Activated T-cell treated with anti-CD3 and anti-CD28 coated beads, Interleukin-2, amount 50 U/mL, for 48 hours (primary cell): ENCODE data around the gene TBCD.
"Not testable (repeated sequence)": the region's sequence is repeated elsewhere in the genome, so short reads cannot be mapped to it uniquely, and the experiment has no call there.

Experiments
- DNase-seq, 2 experiments: peaks; one replicate each; pipeline ENCODE4 v3.0.0-alpha.2; 2020

TBCD gene

DNA sequence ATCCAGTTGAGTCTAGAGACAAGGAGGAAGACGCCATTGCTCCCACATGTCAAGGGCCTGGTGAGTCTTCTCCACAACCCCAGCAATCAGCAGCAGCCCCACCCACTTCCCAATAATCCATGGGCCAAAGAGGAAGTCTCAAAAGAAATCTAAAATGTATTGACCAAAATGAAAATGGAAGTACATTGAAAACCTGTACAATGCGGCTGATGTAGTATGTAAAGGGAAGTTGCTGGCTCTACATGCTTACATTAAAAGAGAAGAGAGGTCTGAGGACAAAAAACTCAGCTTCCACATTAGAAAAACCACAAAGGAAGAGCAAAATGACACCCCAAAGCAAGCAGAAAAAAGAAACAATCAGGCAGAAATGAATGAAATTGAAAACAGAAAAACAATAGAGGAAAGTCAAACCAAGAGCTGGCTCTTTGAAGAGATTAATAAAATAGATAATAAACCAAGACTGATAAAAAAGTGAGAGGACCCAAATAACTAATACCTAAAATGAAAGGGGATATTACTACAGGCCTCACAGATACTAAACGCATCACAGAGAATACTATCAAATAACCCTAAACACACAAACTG, 227.0 kb downstream of the TBCD start:
- no peak for DNase-seq

DNA sequence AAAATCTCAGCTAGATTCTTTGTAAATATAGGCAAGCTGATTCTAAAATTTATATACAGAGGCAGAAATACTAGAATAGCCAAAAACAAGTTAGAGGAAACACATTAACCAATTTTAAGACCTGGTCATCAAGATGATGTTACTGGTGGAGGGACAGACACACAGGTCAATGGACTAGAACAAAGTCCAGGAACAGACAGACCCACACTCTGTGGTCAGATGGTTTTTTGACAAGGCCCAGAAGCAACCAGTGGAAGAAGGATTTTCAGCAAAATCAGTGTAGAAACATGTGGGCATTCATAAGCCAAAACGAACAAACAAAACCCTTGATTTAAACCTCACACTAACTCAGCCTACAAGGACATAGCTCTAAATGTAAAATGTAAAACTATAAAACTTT, 227.9 kb downstream of the TBCD start:
- DNase-seq = no peak

- DNase-seq = no peak
These were observed 228.8 kb downstream of the TBCD start for GRCh38 chr17:82980632-82981031.

GRCh38 chr17:82981141-82981730, 229.4 kb downstream of the TBCD start:
- no peak for DNase-seq

DNA sequence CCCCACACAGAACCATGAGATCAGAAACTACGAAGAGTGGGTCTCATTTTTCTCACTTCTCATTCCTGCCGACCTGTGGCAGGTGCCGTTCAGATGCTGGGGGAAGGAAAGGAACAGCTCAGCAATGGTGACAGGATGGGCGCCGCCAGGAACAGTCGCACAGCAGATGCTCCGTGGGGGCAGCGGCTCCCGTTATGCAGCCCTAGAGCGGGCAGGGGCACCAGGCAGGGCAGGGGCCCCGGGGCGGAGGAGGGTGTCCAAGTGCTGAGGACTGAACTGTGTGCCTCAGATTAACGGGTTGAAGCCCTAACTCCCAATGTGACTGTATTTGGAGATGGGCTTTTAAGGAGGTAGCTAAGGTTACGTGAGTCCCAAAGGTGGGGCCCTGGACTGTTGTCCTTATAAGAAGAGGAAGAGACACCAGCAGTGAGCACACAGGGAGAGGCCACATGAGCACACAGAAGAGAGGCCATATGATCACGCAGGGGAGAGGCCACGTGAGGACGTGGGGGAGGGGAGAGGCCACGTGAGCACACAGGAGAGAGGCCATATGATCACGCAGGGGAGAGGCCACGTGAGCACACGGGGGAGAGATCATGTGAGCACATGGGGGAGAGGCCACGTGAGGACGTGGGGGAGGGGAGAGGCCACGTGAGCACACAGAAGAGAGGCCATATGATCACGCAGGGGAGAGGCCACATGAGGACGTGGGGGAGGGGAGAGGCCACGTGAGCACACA, 231.8 kb downstream of the TBCD start:
- no peak for DNase-seq

GRCh38 chr17:82984249-82984617, 232.4 kb downstream of the TBCD start:
- DNase-seq = not testable (repeated sequence)

GRCh38 chr17:82984751-82985427, 233.0 kb downstream of the TBCD start:
- no peak for DNase-seq

DNA sequence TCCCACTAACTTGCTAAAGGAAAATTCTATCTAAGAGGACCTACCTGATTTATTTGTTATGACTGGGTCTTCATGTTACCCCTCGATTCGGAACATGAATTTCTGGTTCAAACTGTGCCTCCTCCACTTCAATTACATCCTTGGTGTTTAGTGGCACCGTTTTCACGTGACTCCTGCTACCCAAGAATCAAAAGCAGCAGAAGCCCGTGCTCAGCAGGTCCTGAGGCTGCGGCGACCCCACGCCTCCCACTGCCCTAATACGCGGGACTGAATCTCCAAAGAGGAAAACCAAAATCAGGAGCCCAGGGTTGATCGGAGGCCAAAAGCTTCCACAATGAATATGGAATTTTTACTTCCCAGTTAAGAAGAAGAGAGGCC, 233.6 kb downstream of the TBCD start:
- DNase-seq = no peak

DNA sequence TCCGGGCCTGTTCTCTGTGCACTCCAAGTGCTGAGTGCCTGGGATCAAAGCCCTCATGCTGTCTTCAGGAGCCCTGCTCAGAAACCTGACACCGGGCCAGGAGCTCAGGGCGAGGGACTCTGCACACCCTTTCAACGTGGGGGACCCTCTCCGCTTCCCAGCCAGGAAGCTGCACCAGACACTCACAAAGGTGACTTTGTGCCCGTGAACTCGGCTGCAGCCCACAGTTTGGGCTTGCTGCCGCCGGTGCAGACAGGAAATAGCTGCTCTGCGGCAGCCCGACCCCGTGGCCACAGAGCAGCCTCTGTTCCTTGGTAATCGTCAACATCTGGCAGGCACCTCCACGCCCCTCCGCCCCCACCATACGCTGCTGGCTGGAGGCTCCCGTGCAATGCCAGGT, 234.1 kb downstream of the TBCD start:
- peak; percentile 61 to 69 for DNase-seq

DNA sequence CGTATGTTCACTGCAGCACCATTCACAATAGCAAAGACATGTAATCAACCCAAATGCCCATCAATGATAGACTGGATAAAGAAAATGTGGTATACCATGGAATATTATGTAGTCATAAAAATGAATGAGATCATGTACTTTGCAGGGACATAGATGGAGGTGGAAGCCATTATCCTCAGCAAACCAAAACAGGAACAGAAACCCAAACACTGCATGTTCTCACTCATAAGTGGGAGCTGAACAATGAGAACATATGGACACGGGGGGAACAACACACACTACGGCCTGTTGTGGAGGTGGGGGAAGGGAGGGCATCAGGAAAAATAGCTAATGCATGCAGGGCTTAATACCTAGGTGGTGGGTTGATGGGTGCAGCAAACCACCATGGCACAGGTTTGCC, 237.2 kb downstream of the TBCD start:
- DNase-seq = not testable (repeated sequence)

GRCh38 chr17:82989881-82990280, 238.0 kb downstream of the TBCD start:
- peak in 1 of 2 experiments; percentile 1 for DNase-seq

- no peak for DNase-seq
These were observed 241.1 kb downstream of the TBCD start for GRCh38 chr17:82993005-82993404.
